Astrocyte (in vitro differentiated cells and primary cell): ENCODE data around the gene ZNF532.

Experiments
- CTCF ChIP-seq: IDR thresholded peaks from 2 replicates; pipeline ENCODE4 v1.5.1; 2011; ENCODE audit warnings: low read depth, mild to moderate bottlenecking, inconsistent platforms, low read length, moderate library complexity; ENCODE audit not compliant: insufficient read depth
- EZH2 ChIP-seq: IDR thresholded peaks from 2 replicates; pipeline ENCODE4 v1.6.1; 2012; ENCODE audit warnings: mild to moderate bottlenecking, low read length, inconsistent platforms; ENCODE audit not compliant: insufficient read depth

GRCh38 chr18:58856881-58857280 lies 7.8 kb upstream of the ZNF532 start:
- TF ChIP-seq EZH2, result no peak
- no peak for TF ChIP-seq CTCF
